Sigmoid colon (tissue), 4 donors: ENCODE data around the gene CDC42SE2.

Source experiments
- EP300 ChIP-seq, 4 donors: sonication (generic); formaldehyde crosslinking; IDR thresholded peaks; one replicate each; pipeline ENCODE4 v1.6.1; 2017; ENCODE audit warnings: antibody characterized with exemption in 4 of 4
- POLR2AphosphoS5 ChIP-seq, 4 donors: sonication (generic); formaldehyde crosslinking; IDR thresholded peaks; one replicate each; pipeline ENCODE4 v1.6.1; 2017; ENCODE audit warnings: antibody characterized with exemption in 4 of 4
- TF ChIP-seq, protein P1 (sequence below), 4 experiments: fragments of 450-650 bp in 3 of 4; fragments of 200-600 bp in 1 of 4; IDR thresholded peaks; one replicate each; pipeline ENCODE4 v1.5.1; 2016 to 2019; ENCODE audit warnings: antibody characterized with exemption in 4 of 4, mild to moderate bottlenecking in 3 of 4, moderate library complexity in 2 of 4

DNA sequence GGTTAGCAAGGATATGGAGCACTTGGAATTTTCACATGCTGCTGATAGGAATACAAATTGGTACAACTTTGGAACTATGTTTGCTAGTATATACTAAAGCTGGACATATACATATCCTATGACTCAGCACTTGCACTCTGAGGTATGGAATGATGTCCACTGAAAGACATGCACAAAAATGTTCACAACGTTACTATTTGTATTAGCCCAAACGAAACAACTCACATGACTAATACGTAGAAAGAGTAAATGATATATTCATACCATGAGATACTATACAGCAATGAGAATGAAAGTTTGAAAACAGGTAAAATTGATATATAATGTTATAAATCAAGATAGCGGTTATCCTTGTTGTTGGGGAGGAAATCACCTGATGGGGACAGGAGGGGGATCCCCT is 45.5 kb upstream of the CDC42SE2 start:
- TF ChIP-seq, protein P1, sequence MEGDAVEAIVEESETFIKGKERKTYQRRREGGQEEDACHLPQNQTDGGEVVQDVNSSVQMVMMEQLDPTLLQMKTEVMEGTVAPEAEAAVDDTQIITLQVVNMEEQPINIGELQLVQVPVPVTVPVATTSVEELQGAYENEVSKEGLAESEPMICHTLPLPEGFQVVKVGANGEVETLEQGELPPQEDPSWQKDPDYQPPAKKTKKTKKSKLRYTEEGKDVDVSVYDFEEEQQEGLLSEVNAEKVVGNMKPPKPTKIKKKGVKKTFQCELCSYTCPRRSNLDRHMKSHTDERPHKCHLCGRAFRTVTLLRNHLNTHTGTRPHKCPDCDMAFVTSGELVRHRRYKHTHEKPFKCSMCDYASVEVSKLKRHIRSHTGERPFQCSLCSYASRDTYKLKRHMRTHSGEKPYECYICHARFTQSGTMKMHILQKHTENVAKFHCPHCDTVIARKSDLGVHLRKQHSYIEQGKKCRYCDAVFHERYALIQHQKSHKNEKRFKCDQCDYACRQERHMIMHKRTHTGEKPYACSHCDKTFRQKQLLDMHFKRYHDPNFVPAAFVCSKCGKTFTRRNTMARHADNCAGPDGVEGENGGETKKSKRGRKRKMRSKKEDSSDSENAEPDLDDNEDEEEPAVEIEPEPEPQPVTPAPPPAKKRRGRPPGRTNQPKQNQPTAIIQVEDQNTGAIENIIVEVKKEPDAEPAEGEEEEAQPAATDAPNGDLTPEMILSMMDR (IDR thresholded peaks at IDR 0.05) = no peak
- TF ChIP-seq POLR2AphosphoS5 (IDR thresholded peaks at IDR 0.05) (no peak), EP300 (IDR thresholded peaks at IDR 0.05) (no peak)
